Activated T-cell treated with anti-CD3 and anti-CD28 coated beads for 4 hours (primary cell): ENCODE results near the gene NFRKB.
"Not testable (repeated sequence)": the region's sequence is repeated elsewhere in the genome, so short reads cannot be mapped to it uniquely, and the experiment has no call there.

Source experiments
- DNase-seq: peaks from one replicate; pipeline ENCODE4 v3.0.0-alpha.2; 2020

NFRKB gene

GRCh38 chr11:129888451-129888850, 6.9 kb downstream of the NFRKB start:
- no peak for DNase-seq

GRCh38 chr11:129885381-129885780, 10.0 kb downstream of the NFRKB start:
- no peak for DNase-seq

GRCh38 chr11:129884581-129884980, 10.8 kb downstream of the NFRKB start:
- no peak for DNase-seq

GRCh38 chr11:129881570-129882170, 13.7 kb downstream of the NFRKB start:
- DNase-seq, result peak; percentile 16

GRCh38 chr11:129880311-129880710, 15.1 kb downstream of the NFRKB start:
- DNase-seq, result no peak

- no peak for DNase-seq
These were observed 23.5 kb downstream of the NFRKB start for GRCh38 chr11:129871914-129872313.

GRCh38 chr11:129868626-129869025, 26.8 kb downstream of the NFRKB start:
- not testable (repeated sequence) for DNase-seq

GRCh38 chr11:129866311-129866710, 29.1 kb downstream of the NFRKB start:
- no peak for DNase-seq

GRCh38 chr11:129865701-129866100, 29.7 kb downstream of the NFRKB start:
- no peak for DNase-seq

GRCh38 chr11:129864811-129865210, 30.6 kb downstream of the NFRKB start:
- no peak for DNase-seq

GRCh38 chr11:129861702-129862522, 33.5 kb downstream of the NFRKB start:
- no peak for DNase-seq

GRCh38 chr11:129856036-129856435, 39.3 kb downstream of the NFRKB start:
- DNase-seq, result no peak

- DNase-seq, result no peak
These were observed 40.3 kb downstream of the NFRKB start for GRCh38 chr11:129855086-129855485.

- DNase-seq, result no peak
These were observed 41.1 kb downstream of the NFRKB start for GRCh38 chr11:129854232-129854805.

GRCh38 chr11:129853518-129854231, 41.7 kb downstream of the NFRKB start:
- DNase-seq, result no peak

GRCh38 chr11:129852125-129852740, 43.1 kb downstream of the NFRKB start:
- DNase-seq, result no peak

GRCh38 chr11:129849447-129850130, 45.8 kb downstream of the NFRKB start:
- DNase-seq, result no peak

GRCh38 chr11:129847361-129847760, 48.0 kb downstream of the NFRKB start:
- not testable (repeated sequence) for DNase-seq

GRCh38 chr11:129846508-129847335, 48.7 kb downstream of the NFRKB start:
- DNase-seq, result no peak
